PC-9 (cell line): ENCODE results near the gene ECE1. TPM values are rescaled to one million over a fixed set of nuclear protein-coding genes. Genes with fewer than 3 reads are reported as not detected.

Experiments used
- BruUV-seq: library from RNA; stranded (reverse); fragments of 400-500 nt; replicated peaks from 2 replicates; lab custom pipeline; 2021; lab: Mats Ljungman, UMichigan
- CTCF ChIA-PET: fragments of 300-600 bp; sonication (Branson Sonifier 250); formaldehyde crosslinking; loops from one replicate; lab custom pipeline; 2022; ENCODE audit warnings: antibody characterized with exemption; lab: Charles Lee
- POLR2A ChIA-PET: fragments of 300-600 bp; sonication (Branson Sonifier 250); formaldehyde crosslinking; loops from one replicate; lab custom pipeline; 2022; ENCODE audit warnings: antibody characterized with exemption; ENCODE audit not compliant: unreplicated experiment; lab: Charles Lee
- DNase-seq, 2 experiments: peaks; one replicate each; pipeline versions ENCODE4 v3.0.0 to v3.0.0-alpha.2; 2015 to 2022; ENCODE audit warnings: mixed read lengths in 1 of 2
- H2AFZ ChIP-seq: fragments of 200-600 bp; sonication (generic); 2 replicates; pipeline ENCODE4 v1.8.1; 2017; ENCODE audit warnings: antibody characterized with exemption
- H3F3A ChIP-seq: fragments of 200-600 bp; sonication (generic); 2 replicates; pipeline ENCODE4 v1.8.1; 2017; ENCODE audit warnings: antibody characterized with exemption, mild to moderate bottlenecking, low read depth; ENCODE audit not compliant: insufficient read depth
- H3K27ac ChIP-seq: fragments of 200-600 bp; sonication (generic); 2 replicates; pipeline ENCODE4 v1.6.1; 2016; ENCODE audit warnings: mixed run types
- H3K27me3 ChIP-seq: fragments of 200-600 bp; sonication (generic); 2 replicates; pipeline ENCODE4 v1.6.1; 2016; ENCODE audit warnings: low read depth, mixed run types; ENCODE audit not compliant: insufficient read depth
- H3K36me3 ChIP-seq: fragments of 200-600 bp; sonication (generic); 2 replicates; pipeline ENCODE4 v1.6.1; 2016; ENCODE audit warnings: low read depth, mixed run types
- H3K4me1 ChIP-seq: fragments of 200-600 bp; sonication (generic); replicated peaks from 2 replicates; pipeline ENCODE4 v1.6.1; 2016; ENCODE audit warnings: mixed run types; ENCODE audit not compliant: insufficient read depth
- H3K4me2 ChIP-seq: fragments of 200-600 bp; sonication (generic); 2 replicates; pipeline ENCODE4 v1.6.1; 2017; ENCODE audit warnings: mixed run types
- H3K4me3 ChIP-seq: fragments of 200-600 bp; sonication (generic); 2 replicates; pipeline ENCODE4 v1.6.1; 2016; ENCODE audit warnings: mixed run types
- H3K79me2 ChIP-seq: fragments of 200-600 bp; sonication (generic); 2 replicates; pipeline ENCODE4 v1.6.1; 2017; ENCODE audit warnings: low read depth, mixed run types
- H3K9me2 ChIP-seq: fragments of 200-600 bp; sonication (generic); 2 replicates; pipeline ENCODE4 v1.8.1; 2017; ENCODE audit warnings: mild to moderate bottlenecking; ENCODE audit not compliant: insufficient read depth
- H3K9me3 ChIP-seq: fragments of 200-600 bp; sonication (generic); 2 replicates; pipeline ENCODE4 v1.8.1; 2016; ENCODE audit warnings: low read depth; ENCODE audit not compliant: insufficient read depth
- H4K20me1 ChIP-seq: fragments of 200-600 bp; sonication (generic); 2 replicates; pipeline ENCODE4 v1.8.1; 2017; ENCODE audit not compliant: insufficient read depth
- EZH2 ChIP-seq: fragments of 200-600 bp; sonication (generic); IDR thresholded peaks from 2 replicates; pipeline ENCODE4 v1.8.0; 2017; ENCODE audit warnings: antibody characterized with exemption, low read depth
- intact Hi-C: fragments of 100-400 bp; cut with micrococcal nuclease; formaldehyde crosslinking; loops from one replicate; pipeline ENCODE4 v1.10.0; 2022; ENCODE audit not compliant: unreplicated experiment
- total RNA-seq: library from RNA; stranded (reverse); gene quantifications from 2 replicates; pipeline ENCODE4 v1.2.3, GENCODE V29; 2021
- TF ChIP-seq, protein P1 (sequence below): fragments of 200-600 bp; sonication (generic); conservative IDR thresholded peaks from 2 replicates; pipeline ENCODE4 v1.6.1; 2017; ENCODE audit warnings: mixed run types, antibody characterized with exemption, mild to moderate bottlenecking, moderate library complexity

The ECE1 gene
- total RNA-seq, 1 experiment from 2014 or later = 80.8 TPM

DNA sequence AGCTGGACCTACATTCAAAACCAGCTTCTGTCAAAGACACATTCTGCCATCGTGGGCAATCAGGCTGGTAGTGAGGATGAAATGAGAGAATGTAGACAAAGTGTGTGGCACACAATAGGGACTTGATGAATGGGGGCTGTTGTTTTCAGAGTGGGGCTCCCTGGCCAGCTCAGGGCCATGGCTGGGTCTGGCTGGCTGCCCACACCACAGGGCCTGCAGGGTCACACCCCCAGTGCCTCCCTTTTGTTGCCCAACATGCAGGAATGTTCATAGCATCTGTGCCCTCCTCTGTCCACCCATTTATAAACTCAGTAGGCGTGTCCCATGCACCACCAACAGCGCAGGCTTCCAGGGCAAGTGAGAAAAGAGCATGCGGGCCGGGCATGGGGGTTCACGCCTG lies 20.8 kb upstream of the ECE1 start:
- H2AFZ ChIP-seq = no peak overlapping the region
- H3K79me2 ChIP-seq = peaks cover 9% of the 10 kb centered on the region; the same call in 1 of the 2 replicates
- BruUV-seq = no TSS peak
- no peak overlapping the region for H3K27ac ChIP-seq
- ChIA-PET CTCF (interaction anchor here (0.7 kb wide), 1 partner anchor 11 kb away, joined by 3 read pairs; no protein-coding TSS in a partner anchor), POLR2A (no interaction called here)
- no peaks in the 10 kb centered on the region for H3K9me2 ChIP-seq
- intact Hi-C loops = no loop called here
- H3K9me3 ChIP-seq = no peaks in the 10 kb centered on the region
- H4K20me1 ChIP-seq = no peaks in the 10 kb centered on the region
- H3K27me3 ChIP-seq = no peaks in the 10 kb centered on the region
- DNase-seq = peak in 1 of 2 experiments; percentile 38
- H3K4me1 ChIP-seq = no peaks in the 10 kb centered on the region
- TF ChIP-seq, protein P1, sequence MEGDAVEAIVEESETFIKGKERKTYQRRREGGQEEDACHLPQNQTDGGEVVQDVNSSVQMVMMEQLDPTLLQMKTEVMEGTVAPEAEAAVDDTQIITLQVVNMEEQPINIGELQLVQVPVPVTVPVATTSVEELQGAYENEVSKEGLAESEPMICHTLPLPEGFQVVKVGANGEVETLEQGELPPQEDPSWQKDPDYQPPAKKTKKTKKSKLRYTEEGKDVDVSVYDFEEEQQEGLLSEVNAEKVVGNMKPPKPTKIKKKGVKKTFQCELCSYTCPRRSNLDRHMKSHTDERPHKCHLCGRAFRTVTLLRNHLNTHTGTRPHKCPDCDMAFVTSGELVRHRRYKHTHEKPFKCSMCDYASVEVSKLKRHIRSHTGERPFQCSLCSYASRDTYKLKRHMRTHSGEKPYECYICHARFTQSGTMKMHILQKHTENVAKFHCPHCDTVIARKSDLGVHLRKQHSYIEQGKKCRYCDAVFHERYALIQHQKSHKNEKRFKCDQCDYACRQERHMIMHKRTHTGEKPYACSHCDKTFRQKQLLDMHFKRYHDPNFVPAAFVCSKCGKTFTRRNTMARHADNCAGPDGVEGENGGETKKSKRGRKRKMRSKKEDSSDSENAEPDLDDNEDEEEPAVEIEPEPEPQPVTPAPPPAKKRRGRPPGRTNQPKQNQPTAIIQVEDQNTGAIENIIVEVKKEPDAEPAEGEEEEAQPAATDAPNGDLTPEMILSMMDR = no peak
- TF ChIP-seq EZH2 = no peak
- H3K4me3 ChIP-seq = no peak overlapping the region
- no peak overlapping the region for H3K4me2 ChIP-seq
- no peaks in the 10 kb centered on the region for H3K36me3 ChIP-seq
- H3F3A ChIP-seq = no peaks in the 10 kb centered on the region

DNA sequence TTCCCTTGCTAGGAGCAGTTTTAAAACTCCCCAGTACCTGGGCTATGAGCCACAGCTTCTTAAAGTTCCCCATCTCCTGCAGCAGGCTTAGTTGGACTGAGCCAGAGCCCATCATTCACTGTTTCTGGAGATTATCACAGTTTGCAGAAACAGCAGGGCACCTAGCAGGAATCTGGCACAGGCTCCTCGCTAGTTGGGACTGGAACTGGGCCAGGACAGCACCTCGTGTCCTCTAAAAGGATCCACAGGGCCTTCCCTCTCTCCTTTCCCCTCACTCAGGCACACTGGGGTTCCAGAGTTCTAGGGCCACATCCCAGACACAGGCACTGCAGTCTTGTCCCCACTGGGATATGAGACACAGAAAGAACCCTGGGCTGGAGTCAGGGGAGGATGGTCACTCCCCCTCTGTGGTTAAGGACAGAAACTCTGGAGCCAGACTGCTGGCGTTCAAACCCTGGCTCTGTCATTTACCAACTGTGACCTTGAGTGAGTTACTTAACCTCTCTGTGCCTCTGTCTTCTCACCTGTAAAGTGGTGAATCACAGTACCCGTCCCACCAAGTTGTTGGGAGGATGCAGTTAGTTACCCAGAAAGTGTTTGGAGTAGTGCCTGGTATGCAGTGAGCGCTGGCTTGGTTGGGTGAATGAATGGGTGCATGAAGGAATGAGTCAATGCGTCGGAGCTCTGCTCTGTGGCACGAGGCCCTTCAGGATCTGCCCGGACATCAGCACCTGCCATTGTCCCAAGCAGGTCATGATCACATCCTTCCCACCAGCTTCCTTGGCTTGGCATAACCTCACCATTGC lies 18.8 kb upstream of the ECE1 start:
- H4K20me1 ChIP-seq = no peaks in the 10 kb centered on the region
- H2AFZ ChIP-seq = no peak overlapping the region
- peaks cover 9% of the 10 kb centered on the region; the same call in 1 of the 2 replicates for H3K79me2 ChIP-seq
- H3K36me3 ChIP-seq = no peaks in the 10 kb centered on the region
- H3K9me3 ChIP-seq = no peaks in the 10 kb centered on the region
- intact Hi-C loops = no loop called here
- DNase-seq = no peak
- H3K27me3 ChIP-seq = no peaks in the 10 kb centered on the region
- POLR2A ChIA-PET = no interaction called here
- no peaks in the 10 kb centered on the region for H3K9me2 ChIP-seq
- BruUV-seq = no TSS peak
- H3K4me2 ChIP-seq = no peak overlapping the region
- H3F3A ChIP-seq = no peaks in the 10 kb centered on the region
- CTCF ChIA-PET = no interaction called here
- no peak overlapping the region for H3K27ac ChIP-seq
- H3K4me3 ChIP-seq = no peak overlapping the region
- H3K4me1 ChIP-seq = no peaks in the 10 kb centered on the region
- TF ChIP-seq EZH2 = no peak
- TF ChIP-seq, protein P1 = no peak

DNA sequence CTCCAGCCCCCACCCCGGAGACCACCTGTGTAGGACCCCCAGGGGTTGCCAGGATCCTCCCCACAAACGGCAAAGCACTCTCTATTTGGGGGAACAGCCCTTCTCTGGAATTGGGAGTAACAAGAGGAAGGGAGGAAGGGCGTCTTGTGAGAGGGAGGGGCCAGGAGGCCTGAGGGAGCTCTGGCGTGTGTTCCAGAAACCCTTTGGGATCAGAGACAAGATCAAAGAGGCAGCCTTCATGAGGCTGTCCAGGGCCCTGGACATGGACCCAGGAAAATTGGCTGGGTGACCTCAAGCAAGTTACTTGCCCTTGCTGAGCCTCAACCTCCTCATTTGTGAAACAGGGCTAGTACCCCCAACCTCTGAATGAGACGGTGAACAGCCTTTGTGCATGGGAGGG lies 18.1 kb upstream of the ECE1 start:
- no peak overlapping the region for H3K4me2 ChIP-seq
- 0 out of 2 replicates have a peak, but pooled peaks cover 3% of the 10 kb centered on the region for H3K79me2 ChIP-seq
- no peak for DNase-seq
- no peaks in the 10 kb centered on the region for H4K20me1 ChIP-seq
- H3K4me1 ChIP-seq = peaks cover under 1% of the 10 kb centered on the region; the same call in 1 of the 2 replicates
- no peaks in the 10 kb centered on the region for H3K9me3 ChIP-seq
- TF ChIP-seq, protein P1 = no peak
- no peak for TF ChIP-seq EZH2
- no peak overlapping the region for H3K4me3 ChIP-seq
- H2AFZ ChIP-seq = no peak overlapping the region
- no TSS peak for BruUV-seq
- no peaks in the 10 kb centered on the region for H3K36me3 ChIP-seq
- intact Hi-C loops = no loop called here
- no peaks in the 10 kb centered on the region for H3K27me3 ChIP-seq
- H3F3A ChIP-seq = no peaks in the 10 kb centered on the region
- no peaks in the 10 kb centered on the region for H3K9me2 ChIP-seq
- H3K27ac ChIP-seq = no peak overlapping the region
- CTCF ChIA-PET = no interaction called here
- POLR2A ChIA-PET = no interaction called here
